Stimulated activated CD4-positive, alpha-beta T cell treated with anti-CD3 and anti-CD28 coated beads, Interleukin-2, amount 100 ng/mL, for 4 hours (primary cell): ENCODE data around the gene POMGNT1.
A peak's percentile ranks its signal among the peaks of the same experiment; 100 is the strongest.

Source experiments
- DNase-seq: peaks from one replicate; pipeline ENCODE4 v3.0.0-alpha.2; 2020; ENCODE audit warnings: low read depth

The POMGNT1 gene

GRCh38 chr1:46183079-46183847 lies 15.0 kb downstream of the POMGNT1 start:
- no peak for DNase-seq

GRCh38 chr1:46181343-46182260 lies 16.6 kb downstream of the POMGNT1 start:
- no peak for DNase-seq

- no peak for DNase-seq
Measured at GRCh38 chr1:46180082-46180616, 18.1 kb downstream of the POMGNT1 start.

GRCh38 chr1:46179138-46180081 lies 18.8 kb downstream of the POMGNT1 start:
- DNase-seq: peak; percentile 53

GRCh38 chr1:46176211-46176865 lies 21.9 kb downstream of the POMGNT1 start, which contains the start of gene P3R3URF:
TSS of gene P3R3URF (minus strand) at chr1:46176488. CDS start at chr1:46176471, 17 bp downstream.
- DNase-seq: no peak

GRCh38 chr1:46175243-46175642 lies 23.0 kb downstream of the POMGNT1 start:
- no peak for DNase-seq

- DNase-seq: no peak
Measured at GRCh38 chr1:46174448-46175231, 23.6 kb downstream of the POMGNT1 start, which contains the start of gene TSPAN1. TSS of gene TSPAN1 (plus strand) at chr1:46175087. CDS start at chr1:46181108, 6,021 bp downstream.

GRCh38 chr1:46173361-46173856 lies 24.8 kb downstream of the POMGNT1 start:
- no peak for DNase-seq

- no peak for DNase-seq
Measured at GRCh38 chr1:46172321-46172720, 25.9 kb downstream of the POMGNT1 start.

GRCh38 chr1:46171871-46172270 lies 26.4 kb downstream of the POMGNT1 start:
- DNase-seq: no peak

GRCh38 chr1:46171351-46171750 lies 26.9 kb downstream of the POMGNT1 start:
- DNase-seq: no peak

GRCh38 chr1:46169811-46170454 lies 28.3 kb downstream of the POMGNT1 start:
- DNase-seq: no peak

GRCh38 chr1:46168477-46168876 lies 29.8 kb downstream of the POMGNT1 start:
- no peak for DNase-seq

- peak; percentile 22 for DNase-seq
Measured at GRCh38 chr1:46166521-46167462, 31.4 kb downstream of the POMGNT1 start.

- no peak for DNase-seq
Measured at GRCh38 chr1:46160212-46160611, 38.0 kb downstream of the POMGNT1 start.

GRCh38 chr1:46159516-46159915 lies 38.7 kb downstream of the POMGNT1 start:
- no peak for DNase-seq

GRCh38 chr1:46158312-46159281 lies 39.6 kb downstream of the POMGNT1 start:
- DNase-seq: no peak
